ENCODE results near the gene CLDN14. TPM values are rescaled to one million over a fixed set of nuclear protein-coding genes. Genes with fewer than 3 reads are reported as not detected.
A peak's percentile ranks its signal among the peaks of the same experiment; 100 is the strongest.

Gene CLDN14
- total RNA-seq, 1 experiment from 2014 or later = 8.9 TPM

GRCh38 chr21:36431252-36431651 is 48.7 kb downstream of the CLDN14 start:
- Histone ChIP-seq H3K9ac (ENCODE audit: low read length) (peak overlapping the region; percentile 93), H4K20me1 (ENCODE audit: low read length) (no peaks in the 10 kb centered on the region), H3K79me2 (ENCODE audit: low read length) (peaks cover 37% of the 10 kb centered on the region), H3K4me3 (ENCODE audit: low read length) (peak overlapping the region; percentile 69; the same call in 1 of the 2 replicates), H3K27ac (ENCODE audit: low read length) (peak overlapping the region; percentile 97), H2AFZ (ENCODE audit: low read length) (no peak overlapping the region), H3F3A (ENCODE audit: low read length, unreplicated experiment) (no peaks in the 10 kb centered on the region), H3K4me2 (ENCODE audit: low read length) (peak overlapping the region; percentile 88), H3K9me3 (ENCODE audit: low read length) (no peaks in the 10 kb centered on the region), H3K4me1 (ENCODE audit: insufficient read depth, low read length) (peaks cover 30% of the 10 kb centered on the region), H3K9me2 (replicated peaks; ENCODE audit: low read length) (no peaks in the 10 kb centered on the region), H3K36me3 (ENCODE audit: low read depth, low read length) (no peaks in the 10 kb centered on the region), H3K27me3 (ENCODE audit: low read length) (no peaks in the 10 kb centered on the region)
- ATAC-seq (no peak), DNase-seq (no peak)
- POLR2A ChIA-PET (ENCODE audit: unreplicated experiment) = no interaction called here
- TF ChIP-seq CTCF (conservative IDR thresholded peaks at IDR 0.05; ENCODE audit: low read depth, low read length) = no peak
- no peak for TF ChIP-seq EZH2phosphoT487 (IDR thresholded peaks at IDR 0.05; ENCODE audit: borderline replicate concordance, low read length)
- TF ChIP-seq EZH2 (IDR thresholded peaks at IDR 0.05; ENCODE audit: low read length, unreplicated experiment) = no peak
- CTCF ChIA-PET = no interaction called here
- BruUV-seq (replicated peaks) = no TSS peak
- intact Hi-C loops (cut with micrococcal nuclease) = no loop called here

- ChIA-PET CTCF (interaction anchor here (0.7 to 1.7 kb wide), 2 partner anchors 69 to 942 kb away, joined by 8 to 14 read pairs; no protein-coding TSS in a partner anchor), POLR2A (ENCODE audit: unreplicated experiment) (interaction anchor here (0.9 kb wide), 1 partner anchor 29 kb away, joined by 16 read pairs; no protein-coding TSS in a partner anchor)
- Histone ChIP-seq H2AFZ (ENCODE audit: low read length) (0 out of 2 replicates have a peak overlapping the region, but pooled peaks have one; percentile 21), H3K27ac (ENCODE audit: low read length) (peak overlapping the region; percentile 97), H3K27me3 (ENCODE audit: low read length) (no peaks in the 10 kb centered on the region), H3K9ac (ENCODE audit: low read length) (peak overlapping the region; percentile 93), H3K9me2 (replicated peaks; ENCODE audit: low read length) (no peaks in the 10 kb centered on the region), H3F3A (ENCODE audit: low read length, unreplicated experiment) (no peaks in the 10 kb centered on the region), H4K20me1 (ENCODE audit: low read length) (no peaks in the 10 kb centered on the region), H3K4me3 (ENCODE audit: low read length) (peak overlapping the region; percentile 69), H3K9me3 (ENCODE audit: low read length) (no peaks in the 10 kb centered on the region), H3K4me2 (ENCODE audit: low read length) (peak overlapping the region; percentile 88), H3K4me1 (ENCODE audit: insufficient read depth, low read length) (peaks cover 30% of the 10 kb centered on the region), H3K79me2 (ENCODE audit: low read length) (peaks cover 37% of the 10 kb centered on the region), H3K36me3 (ENCODE audit: low read depth, low read length) (no peaks in the 10 kb centered on the region)
- no peak for DNase-seq
- intact Hi-C loops (cut with micrococcal nuclease) = loop anchor here (1.0 kb wide), 1 partner anchor 35 kb away; no protein-coding TSS in a partner anchor
- no TSS peak for BruUV-seq (replicated peaks)
- TF ChIP-seq CTCF (conservative IDR thresholded peaks at IDR 0.05; ENCODE audit: low read depth, low read length) (no peak), EZH2 (IDR thresholded peaks at IDR 0.05; ENCODE audit: low read length, unreplicated experiment) (no peak), EZH2phosphoT487 (IDR thresholded peaks at IDR 0.05; ENCODE audit: borderline replicate concordance, low read length) (no peak)
- no peak for ATAC-seq
Observed at GRCh38 chr21:36430841-36431240, 49.1 kb downstream of the CLDN14 start.

- no peaks in the 10 kb centered on the region for H3K27me3 ChIP-seq (ENCODE audit: low read length)
- H3K36me3 ChIP-seq (ENCODE audit: low read depth, low read length) = no peaks in the 10 kb centered on the region
- H3F3A ChIP-seq (ENCODE audit: low read length, unreplicated experiment) = no peaks in the 10 kb centered on the region
- ATAC-seq (peak; percentile 94), DNase-seq (peak; percentile 99)
- TF ChIP-seq EZH2phosphoT487 (IDR thresholded peaks at IDR 0.05; ENCODE audit: borderline replicate concordance, low read length) (no peak), CTCF (conservative IDR thresholded peaks at IDR 0.05; ENCODE audit: low read depth, low read length) (0 out of 2 replicates have a peak, but pooled peaks have one; percentile 24), EZH2 (IDR thresholded peaks at IDR 0.05; ENCODE audit: low read length, unreplicated experiment) (no peak)
- H2AFZ ChIP-seq (ENCODE audit: low read length) = 0 out of 2 replicates have a peak overlapping the region, but pooled peaks have one; percentile 22
- BruUV-seq (replicated peaks) = no TSS peak
- H3K4me3 ChIP-seq (ENCODE audit: low read length) = peak overlapping the region; percentile 69
- H3K27ac ChIP-seq (ENCODE audit: low read length) = peak overlapping the region; percentile 97
- POLR2A ChIA-PET (ENCODE audit: unreplicated experiment) = interaction anchor here (0.6 to 2.2 kb wide), 11 partner anchors 15 to 1127 kb away, joined by 3 to 16 read pairs (median 3); no protein-coding TSS in a partner anchor
- H3K4me2 ChIP-seq (ENCODE audit: low read length) = peak overlapping the region; percentile 88
- CTCF ChIA-PET = interaction anchor here (0.6 to 1.7 kb wide), 5 partner anchors 10 to 942 kb away, joined by 3 to 14 read pairs (median 6); no protein-coding TSS in a partner anchor
- intact Hi-C loops (cut with micrococcal nuclease) = loop anchor here (1.0 to 10.0 kb wide), 2 partner anchors 36 to 235 kb away; no protein-coding TSS in a partner anchor
- H3K9me3 ChIP-seq (ENCODE audit: low read length) = no peaks in the 10 kb centered on the region
- peaks cover 30% of the 10 kb centered on the region for H3K4me1 ChIP-seq (ENCODE audit: insufficient read depth, low read length)
- H3K9me2 ChIP-seq (replicated peaks; ENCODE audit: low read length) = no peaks in the 10 kb centered on the region
- no peaks in the 10 kb centered on the region for H4K20me1 ChIP-seq (ENCODE audit: low read length)
- H3K9ac ChIP-seq (ENCODE audit: low read length) = peak overlapping the region; percentile 93
- H3K79me2 ChIP-seq (ENCODE audit: low read length) = peaks cover 37% of the 10 kb centered on the region
Observed at GRCh38 chr21:36429947-36430546, 49.9 kb downstream of the CLDN14 start.
